ENCODE data around the gene PSMC6. TPM values are rescaled to one million over a fixed set of nuclear protein-coding genes. Genes with fewer than 3 reads are reported as not detected.

Gene PSMC6
- total RNA-seq, 1 donor, result 99.7 TPM

GRCh38 chr14:52683985-52684520, 22.9 kb upstream of the PSMC6 start:
- no peak for DNase-seq (ENCODE audit: low read depth)
- H3K4me3 ChIP-seq (ENCODE audit: low read depth, low read length), result no peak overlapping the region
- no peak for TF ChIP-seq CTCF (IDR thresholded peaks at IDR 0.05; ENCODE audit: insufficient read depth, low read depth, low read length)

GRCh38 chr14:52686176-52686575, 20.8 kb upstream of the PSMC6 start:
- TF ChIP-seq CTCF (IDR thresholded peaks at IDR 0.05; ENCODE audit: insufficient read depth, low read depth, low read length), result no peak
- no peak for DNase-seq (ENCODE audit: low read depth)
- H3K4me3 ChIP-seq (ENCODE audit: low read depth, low read length), result no peak overlapping the region

GRCh38 chr14:52690983-52691760, 15.8 kb upstream of the PSMC6 start:
- no peak overlapping the region for H3K4me3 ChIP-seq (ENCODE audit: low read depth, low read length)
- DNase-seq (ENCODE audit: low read depth), result no peak
- no peak for TF ChIP-seq CTCF (IDR thresholded peaks at IDR 0.05; ENCODE audit: insufficient read depth, low read depth, low read length)

- no peak for TF ChIP-seq CTCF (IDR thresholded peaks at IDR 0.05; ENCODE audit: insufficient read depth, low read depth, low read length)
- H3K4me3 ChIP-seq (ENCODE audit: low read depth, low read length), result no peak overlapping the region
- peak; percentile 91 for DNase-seq (ENCODE audit: low read depth)
Observed at GRCh38 chr14:52692248-52692962, 14.6 kb upstream of the PSMC6 start.

GRCh38 chr14:52693036-52693435, 14.0 kb upstream of the PSMC6 start:
- TF ChIP-seq CTCF (IDR thresholded peaks at IDR 0.05; ENCODE audit: insufficient read depth, low read depth, low read length), result no peak
- H3K4me3 ChIP-seq (ENCODE audit: low read depth, low read length), result no peak overlapping the region
- no peak for DNase-seq (ENCODE audit: low read depth)

GRCh38 chr14:52693532-52693931, 13.5 kb upstream of the PSMC6 start:
- no peak for DNase-seq (ENCODE audit: low read depth)
- H3K4me3 ChIP-seq (ENCODE audit: low read depth, low read length), result no peak overlapping the region
- no peak for TF ChIP-seq CTCF (IDR thresholded peaks at IDR 0.05; ENCODE audit: insufficient read depth, low read depth, low read length)

Data from fibroblast of villous mesenchyme (primary cell).